Hepatocyte (in vitro differentiated cells): ENCODE measurements around the gene ZNF496.

Experiments used
- EZH2 ChIP-seq: fragments of 200-600 bp; sonication (generic); IDR thresholded peaks from 2 replicates; pipeline ENCODE4 v1.6.1; 2016; ENCODE audit warnings: antibody characterized with exemption, mild to moderate bottlenecking, borderline replicate concordance
- TF ChIP-seq, protein P1 (sequence below): fragments of 200-600 bp; sonication (generic); IDR thresholded peaks from 2 replicates; pipeline ENCODE4 v1.5.1; 2016; ENCODE audit warnings: antibody characterized with exemption, mild to moderate bottlenecking; ENCODE audit not compliant: poor library complexity

DNA sequence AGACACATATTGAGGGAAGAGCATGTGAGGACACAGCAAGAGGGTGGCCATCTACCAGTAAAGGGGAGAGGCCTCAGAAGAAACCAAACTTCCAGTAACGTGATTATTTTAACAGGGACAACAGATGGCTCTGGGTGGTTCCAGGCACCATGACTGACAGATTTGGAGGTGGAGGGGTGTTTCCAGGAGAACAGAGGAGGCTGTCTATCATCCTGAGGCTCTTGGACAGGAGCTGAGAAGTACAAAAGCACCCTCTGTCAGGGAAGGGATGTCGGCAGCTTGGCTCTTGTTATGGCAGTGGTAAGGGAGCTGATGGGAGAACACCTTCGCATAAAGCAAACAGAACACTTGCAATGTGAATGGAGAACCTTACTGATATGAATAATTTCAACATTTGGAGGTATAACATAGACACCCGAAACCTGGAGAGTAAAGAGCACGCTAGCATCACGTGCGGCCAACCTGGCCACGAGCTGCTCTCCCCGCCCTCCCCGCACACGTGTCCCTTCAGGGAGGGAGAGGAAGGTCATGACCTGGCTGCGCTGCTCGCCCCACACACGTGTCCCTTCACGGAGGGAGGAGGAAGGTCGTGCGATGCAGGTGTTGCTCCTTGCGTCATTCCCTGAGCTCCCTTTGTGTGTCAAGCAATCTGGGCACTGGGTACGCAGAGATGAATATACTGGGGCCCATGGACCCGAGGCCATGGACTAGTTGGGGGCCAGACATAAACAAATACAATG, 46.8 kb upstream of the ZNF496 start:
- TF ChIP-seq, protein P1, sequence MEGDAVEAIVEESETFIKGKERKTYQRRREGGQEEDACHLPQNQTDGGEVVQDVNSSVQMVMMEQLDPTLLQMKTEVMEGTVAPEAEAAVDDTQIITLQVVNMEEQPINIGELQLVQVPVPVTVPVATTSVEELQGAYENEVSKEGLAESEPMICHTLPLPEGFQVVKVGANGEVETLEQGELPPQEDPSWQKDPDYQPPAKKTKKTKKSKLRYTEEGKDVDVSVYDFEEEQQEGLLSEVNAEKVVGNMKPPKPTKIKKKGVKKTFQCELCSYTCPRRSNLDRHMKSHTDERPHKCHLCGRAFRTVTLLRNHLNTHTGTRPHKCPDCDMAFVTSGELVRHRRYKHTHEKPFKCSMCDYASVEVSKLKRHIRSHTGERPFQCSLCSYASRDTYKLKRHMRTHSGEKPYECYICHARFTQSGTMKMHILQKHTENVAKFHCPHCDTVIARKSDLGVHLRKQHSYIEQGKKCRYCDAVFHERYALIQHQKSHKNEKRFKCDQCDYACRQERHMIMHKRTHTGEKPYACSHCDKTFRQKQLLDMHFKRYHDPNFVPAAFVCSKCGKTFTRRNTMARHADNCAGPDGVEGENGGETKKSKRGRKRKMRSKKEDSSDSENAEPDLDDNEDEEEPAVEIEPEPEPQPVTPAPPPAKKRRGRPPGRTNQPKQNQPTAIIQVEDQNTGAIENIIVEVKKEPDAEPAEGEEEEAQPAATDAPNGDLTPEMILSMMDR = no peak
- no peak for TF ChIP-seq EZH2
